HepG2 (cell line): ENCODE data around the gene NDUFB7. TPM values are rescaled to one million over a fixed set of nuclear protein-coding genes. Genes with fewer than 3 reads are reported as not detected.
"Not testable (repeated sequence)": the region's sequence is repeated elsewhere in the genome, so short reads cannot be mapped to it uniquely, and the experiment has no call there.

ENCODE experiments used
- ATAC-seq: fragments of 200-7000 bp; cut with Tn5 transposase; 3 replicates; pipeline ENCODE4 v1.9.1; 2020; ENCODE audit warnings: mild to moderate bottlenecking, moderate library complexity
- BruUV-seq: library from RNA; stranded (reverse); fragments of 400-500 nt; replicated peaks from 2 replicates; lab custom pipeline; 2021; lab: Mats Ljungman, UMichigan
- CTCF ChIA-PET: fragments of 300-600 bp; formaldehyde crosslinking; extraction: SDS; loops from one replicate; lab custom pipeline; 2021; ENCODE audit warnings: low total read pairs, inconsistent platforms, low intra/inter-chr PET ratio; lab: Yijun Ruan, JAX
- POLR2A ChIA-PET: fragments of 350-600 bp; sonication (Branson Sonifier 250); formaldehyde crosslinking; loops from one replicate; lab custom pipeline; 2020; ENCODE audit warnings: antibody characterized with exemption, inconsistent platforms; lab: Yijun Ruan, JAX
- DNase-seq: peaks from one replicate; pipeline ENCODE4 v3.0.0-alpha.2; 2015; ENCODE audit warnings: low spot score
- FAIRE-seq: peaks from 3 replicates; lab custom pipeline; 2011; peaks lifted over from hg19 to GRCh38; lab: Jason Lieb, UNC
- H2AFZ ChIP-seq: one replicate; pipeline ENCODE4 v1.6.1; 2011; ENCODE audit warnings: low read length, inconsistent platforms
- H3K27ac ChIP-seq: fragments of 300-600 bp; 3 replicates; pipeline ENCODE4 v1.8.0; 2011; ENCODE audit warnings: mixed run types, mild to moderate bottlenecking, mixed read lengths, low read length, inconsistent platforms; ENCODE audit not compliant: insufficient read depth; ENCODE audit errors: extremely low read length
- H3K27me3 ChIP-seq, 2 experiments: fragments of 200-600 bp in 1 of 2; 2 replicates in 1 of 2; 3 replicates in 1 of 2; pipeline versions ENCODE4 v1.6.0 to v1.8.0; 2011; ENCODE audit warnings: low read length in 2 of 2, mild to moderate bottlenecking in 2 of 2, moderate library complexity in 2 of 2, inconsistent platforms in 1 of 2; ENCODE audit not compliant: insufficient read depth in 2 of 2, control insufficient read depth in 1 of 2
- H3K36me3 ChIP-seq, 2 experiments: fragments of 200-600 bp in 1 of 2; replicated peaks in 1 of 2; 2 replicates in 1 of 2; 3 replicates in 1 of 2; pipeline versions ENCODE4 v1.5.1 to v1.8.0; 2011; ENCODE audit warnings: low read length in 2 of 2, inconsistent platforms in 1 of 2; ENCODE audit not compliant: insufficient read depth in 2 of 2, control insufficient read depth in 1 of 2
- H3K4me1 ChIP-seq: 2 replicates; pipeline ENCODE4 v1.5.1; 2012; ENCODE audit warnings: low read length, inconsistent platforms; ENCODE audit not compliant: insufficient read depth
- H3K4me2 ChIP-seq: 2 replicates; pipeline ENCODE4 v1.6.0; 2011; ENCODE audit warnings: low read depth, low read length, inconsistent platforms
- H3K4me3 ChIP-seq, 3 experiments: fragments of 200-600 bp in 1 of 3; sonication (generic), shearing (Covaris generic) in 1 of 3; replicated peaks in 1 of 3; 2 replicates each; pipeline ENCODE4 v1.5.1; 2011 to 2016; ENCODE audit warnings: low read length in 3 of 3, inconsistent platforms in 2 of 3, low read depth in 2 of 3, mild to moderate bottlenecking in 2 of 3, control low read depth in 1 of 3, mixed read lengths in 1 of 3; ENCODE audit not compliant: insufficient read depth in 1 of 3
- H3K79me2 ChIP-seq: one replicate; pipeline ENCODE4 v1.6.1; 2011; ENCODE audit warnings: low read length, inconsistent platforms; ENCODE audit not compliant: insufficient read depth
- H3K9ac ChIP-seq: 2 replicates; pipeline ENCODE4 v1.6.0; 2011; ENCODE audit warnings: mild to moderate bottlenecking, low read depth, low read length, inconsistent platforms; ENCODE audit not compliant: insufficient read depth
- H3K9me3 ChIP-seq: 2 replicates; pipeline ENCODE4 v1.5.1; 2012; ENCODE audit warnings: mild to moderate bottlenecking, low read length
- H4K20me1 ChIP-seq: 2 replicates; pipeline ENCODE4 v1.6.0; 2011; ENCODE audit warnings: inconsistent platforms, mild to moderate bottlenecking, low read length, moderate library complexity; ENCODE audit not compliant: insufficient read depth
- BHLHE40 ChIP-seq: IDR thresholded peaks from 2 replicates; pipeline ENCODE4 v1.6.1; 2011; ENCODE audit warnings: low read length, improper control_type of control experiment
- GABPB1 ChIP-seq: IDR thresholded peaks from 2 replicates; pipeline ENCODE4 v1.6.1; 2016; ENCODE audit warnings: mild to moderate bottlenecking, missing genetic modification reagents, moderate library complexity, missing compliant biosample characterization
- KLF15 ChIP-seq: sonication (generic); formaldehyde crosslinking; IDR thresholded peaks from 2 replicates; pipeline ENCODE4 v1.8.1; 2023; ENCODE audit warnings: borderline replicate concordance, mild to moderate bottlenecking, inconsistent platforms, missing genetic modification reagents, mixed read lengths
- MTF1 ChIP-seq: sonication (generic); formaldehyde crosslinking; IDR thresholded peaks from 2 replicates; pipeline ENCODE4 v1.5.0; 2020; ENCODE audit warnings: missing genetic modification reagents
- NONO ChIP-seq, 2 experiments: fragments of 450-650 bp in 1 of 2; sonication (generic) in 1 of 2; formaldehyde crosslinking in 1 of 2; IDR thresholded peaks in 1 of 2; conservative IDR thresholded peaks in 1 of 2; 2 replicates each; pipeline versions ENCODE4 v1.6.1 to v1.8.0; 2017 to 2022; ENCODE audit warnings: mild to moderate bottlenecking in 1 of 2, missing genetic modification reagents in 1 of 2, moderate library complexity in 1 of 2
- PITX1 ChIP-seq: sonication (generic); formaldehyde crosslinking; IDR thresholded peaks from 2 replicates; pipeline ENCODE4 v1.5.1; 2020; ENCODE audit warnings: mild to moderate bottlenecking, missing genetic modification reagents
- TAF1 ChIP-seq: sonication (generic); formaldehyde crosslinking; IDR thresholded peaks from 2 replicates; pipeline ENCODE4 v1.4.0; 2020; ENCODE audit warnings: missing genetic modification reagents
- ZKSCAN8 ChIP-seq: IDR thresholded peaks from 2 replicates; pipeline ENCODE4 v1.6.1; 2016; ENCODE audit warnings: borderline replicate concordance, missing genetic modification reagents, missing compliant biosample characterization
- ZNF121 ChIP-seq: sonication (generic); formaldehyde crosslinking; IDR thresholded peaks from 2 replicates; pipeline ENCODE4 v1.5.0; 2020; ENCODE audit warnings: mild to moderate bottlenecking, missing genetic modification reagents
- ZNF138 ChIP-seq: sonication (generic); formaldehyde crosslinking; IDR thresholded peaks from 2 replicates; pipeline ENCODE4 v1.5.0; 2020; ENCODE audit warnings: mild to moderate bottlenecking, low read depth, missing genetic modification reagents
- ZNF841 ChIP-seq: sonication (generic); formaldehyde crosslinking; IDR thresholded peaks from 2 replicates; pipeline ENCODE4 v1.8.1; 2023; ENCODE audit warnings: missing genetic modification reagents, borderline replicate concordance
- WGBS: methylation state at CpG from one replicate; pipeline ENCODE4 v1.1.6; 2017; ENCODE audit warnings: low lambda C conversion rate; 5-methylcytosine and 5-hydroxymethylcytosine counted together
- in situ Hi-C: cut with HindIII; loops from 2 replicates; pipeline ENCODE4 v1.10.0; 2017; ENCODE audit warnings: low pct_unique_long_range_greater_than_20kb; ENCODE audit not compliant: extremely low pct_ligation_motif_present
- intact Hi-C: fragments of 100-400 bp; cut with micrococcal nuclease; formaldehyde crosslinking; loops from one replicate; pipeline ENCODE4 v1.10.0; 2022; ENCODE audit not compliant: unreplicated experiment
- polyA plus RNA-seq, 8 experiments: library from polyadenylated mRNA; depleted of rRNA in 3 of 8; stranded (reverse) in 7 of 8; unstranded in 1 of 8; fragments of >200 nt; fragmentation: Illumina TruSeq in 4 of 8; extraction: Trizol in 4 of 8; gene quantifications; 2 replicates each; pipeline versions ENCODE4 v1.2.1 to v1.2.3, GENCODE V29; 2011 to 2016; ENCODE audit warnings: low read depth in 4 of 8, missing spikeins in 1 of 8, mixed read lengths in 1 of 8; ENCODE audit not compliant: insufficient read depth in 1 of 8
- total RNA-seq, 5 experiments: library from RNA; depleted of rRNA; stranded (reverse); fragments of >200 nt; fragmentation: Illumina TruSeq; extraction: Trizol; gene quantifications; 2 replicates each; pipeline ENCODE4 v1.2.3, GENCODE V29; 2016; ENCODE audit warnings: low read depth in 1 of 5
- TF ChIP-seq, protein P1 (sequence below): sonication (generic); formaldehyde crosslinking; IDR thresholded peaks from 2 replicates; pipeline ENCODE4 v1.8.1; 2022; ENCODE audit warnings: mild to moderate bottlenecking, missing genetic modification reagents
- TF ChIP-seq, protein P2 (sequence below): sonication (generic); formaldehyde crosslinking; conservative IDR thresholded peaks from 2 replicates; pipeline ENCODE4 v1.4.0; 2020; ENCODE audit warnings: mild to moderate bottlenecking, missing genetic modification reagents, moderate library complexity

The NDUFB7 gene
- total and polyA plus RNA-seq, 2 of the 13 experiments (the other 11 are each of a cell fraction or from before 2014, with no cell fraction given): 156 to 198 TPM

DNA sequence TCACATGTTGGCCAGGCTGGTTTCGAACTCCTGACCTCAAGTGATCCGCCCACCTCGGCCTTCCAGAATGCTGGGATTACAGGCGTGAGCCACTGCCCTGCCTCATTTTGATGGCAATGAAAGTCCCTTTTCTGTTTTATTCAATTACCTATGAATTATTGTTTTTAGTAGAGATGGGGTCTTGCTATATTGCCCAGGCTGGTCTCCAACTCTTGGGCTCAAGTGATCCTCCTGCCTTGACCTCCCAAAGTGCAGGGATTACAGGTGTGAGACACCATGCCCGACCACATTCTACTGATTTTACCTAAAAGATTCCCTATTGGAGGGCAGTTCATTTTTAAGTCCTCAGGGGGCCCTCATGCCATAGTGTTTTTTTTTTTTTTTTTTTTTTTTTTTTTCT is 29.9 kb downstream of the NDUFB7 start:
- in situ Hi-C loops, POLR2A ChIA-PET: not testable (repeated sequence)

DNA sequence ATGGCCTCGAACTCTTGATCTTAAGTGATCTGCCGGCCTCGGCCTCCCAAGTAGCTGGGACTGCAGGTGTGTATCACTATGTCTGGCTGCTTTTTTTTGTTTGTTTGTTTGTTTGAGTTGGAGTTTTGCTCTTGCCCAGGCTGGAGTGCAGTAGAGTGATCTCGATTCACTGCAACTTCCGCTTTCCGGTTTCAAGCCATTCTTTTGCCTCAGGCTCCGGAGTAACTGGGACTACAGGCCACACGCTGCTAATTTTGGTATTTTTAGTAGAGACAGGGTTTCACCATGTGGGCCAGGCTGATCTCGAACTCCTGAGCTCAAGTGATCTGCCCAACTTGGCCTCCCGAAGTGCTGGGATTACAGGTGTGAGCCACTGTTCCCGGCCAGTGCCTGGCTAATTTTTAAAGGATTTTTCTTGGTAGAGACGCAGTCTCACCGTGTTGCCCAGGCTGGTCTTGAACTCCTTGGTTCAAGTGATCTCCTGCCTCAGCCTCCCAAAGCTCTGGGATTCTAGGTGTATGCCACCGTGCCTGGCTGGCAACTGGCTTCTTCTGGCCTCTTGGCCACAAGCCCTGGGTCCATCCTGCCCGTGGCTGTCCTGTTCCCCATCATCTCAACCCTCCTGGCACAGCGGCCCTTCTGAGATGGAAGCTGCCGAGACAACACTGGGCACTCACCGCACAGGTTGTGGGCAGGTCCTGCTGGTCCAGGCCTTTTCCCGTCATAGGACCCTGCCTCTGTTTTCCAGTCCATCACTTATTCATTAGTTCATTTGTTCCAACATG is 30.9 kb downstream of the NDUFB7 start:
- no peaks in the 10 kb centered on the region; a peak in 1 of 5 replicates for H3K27me3 ChIP-seq
- in situ Hi-C loops: no loop called here
- H3K4me2 ChIP-seq: no peak overlapping the region
- no peak for ATAC-seq
- peaks cover 6 to 15% of the 10 kb centered on the region in 2 experiments; a peak in 3 of 5 replicates for H3K36me3 ChIP-seq
- POLR2A ChIA-PET: no interaction called here
- no peak for FAIRE-seq
- H3K79me2 ChIP-seq: peaks cover 41% of the 10 kb centered on the region
- peaks cover 8% of the 10 kb centered on the region; the same call in 1 of the 2 replicates for H4K20me1 ChIP-seq
- CTCF ChIA-PET: no interaction called here
- H3K9ac ChIP-seq: no peak overlapping the region
- no peak for DNase-seq
- no TSS peak for BruUV-seq
- WGBS: 95% methylated on average over 19 of the region's 19 CpGs
- no peaks in the 10 kb centered on the region for H3K9me3 ChIP-seq
- peaks cover 9% of the 10 kb centered on the region for H3K4me1 ChIP-seq
- intact Hi-C loops: no loop called here
- no peak overlapping the region for H3K4me3 ChIP-seq
- H2AFZ ChIP-seq: no peak overlapping the region
- no peak overlapping the region for H3K27ac ChIP-seq
- TF ChIP-seq, protein P1, sequence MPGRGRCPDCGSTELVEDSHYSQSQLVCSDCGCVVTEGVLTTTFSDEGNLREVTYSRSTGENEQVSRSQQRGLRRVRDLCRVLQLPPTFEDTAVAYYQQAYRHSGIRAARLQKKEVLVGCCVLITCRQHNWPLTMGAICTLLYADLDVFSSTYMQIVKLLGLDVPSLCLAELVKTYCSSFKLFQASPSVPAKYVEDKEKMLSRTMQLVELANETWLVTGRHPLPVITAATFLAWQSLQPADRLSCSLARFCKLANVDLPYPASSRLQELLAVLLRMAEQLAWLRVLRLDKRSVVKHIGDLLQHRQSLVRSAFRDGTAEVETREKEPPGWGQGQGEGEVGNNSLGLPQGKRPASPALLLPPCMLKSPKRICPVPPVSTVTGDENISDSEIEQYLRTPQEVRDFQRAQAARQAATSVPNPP (CRISPR knock-in tag): no peak
- no peak for TF ChIP-seq GABPB1
- no peak for TF ChIP-seq TAF1
- no peak for TF ChIP-seq ZNF841 (CRISPR knock-in tag)
- no peak for TF ChIP-seq ZKSCAN8 (CRISPR knock-in tag)
- TF ChIP-seq PITX1 (CRISPR knock-in tag): no peak
- TF ChIP-seq MTF1: no peak
- TF ChIP-seq ZNF138 (CRISPR knock-in tag): no peak
- no peak for TF ChIP-seq KLF15 (CRISPR knock-in tag)
- TF ChIP-seq NONO (IDR thresholded peaks at IDR 0.05): no peak
- no peak for TF ChIP-seq NONO (CRISPR knock-in tag; conservative IDR thresholded peaks at IDR 0.05)
- TF ChIP-seq BHLHE40: no peak
- TF ChIP-seq, protein P2, sequence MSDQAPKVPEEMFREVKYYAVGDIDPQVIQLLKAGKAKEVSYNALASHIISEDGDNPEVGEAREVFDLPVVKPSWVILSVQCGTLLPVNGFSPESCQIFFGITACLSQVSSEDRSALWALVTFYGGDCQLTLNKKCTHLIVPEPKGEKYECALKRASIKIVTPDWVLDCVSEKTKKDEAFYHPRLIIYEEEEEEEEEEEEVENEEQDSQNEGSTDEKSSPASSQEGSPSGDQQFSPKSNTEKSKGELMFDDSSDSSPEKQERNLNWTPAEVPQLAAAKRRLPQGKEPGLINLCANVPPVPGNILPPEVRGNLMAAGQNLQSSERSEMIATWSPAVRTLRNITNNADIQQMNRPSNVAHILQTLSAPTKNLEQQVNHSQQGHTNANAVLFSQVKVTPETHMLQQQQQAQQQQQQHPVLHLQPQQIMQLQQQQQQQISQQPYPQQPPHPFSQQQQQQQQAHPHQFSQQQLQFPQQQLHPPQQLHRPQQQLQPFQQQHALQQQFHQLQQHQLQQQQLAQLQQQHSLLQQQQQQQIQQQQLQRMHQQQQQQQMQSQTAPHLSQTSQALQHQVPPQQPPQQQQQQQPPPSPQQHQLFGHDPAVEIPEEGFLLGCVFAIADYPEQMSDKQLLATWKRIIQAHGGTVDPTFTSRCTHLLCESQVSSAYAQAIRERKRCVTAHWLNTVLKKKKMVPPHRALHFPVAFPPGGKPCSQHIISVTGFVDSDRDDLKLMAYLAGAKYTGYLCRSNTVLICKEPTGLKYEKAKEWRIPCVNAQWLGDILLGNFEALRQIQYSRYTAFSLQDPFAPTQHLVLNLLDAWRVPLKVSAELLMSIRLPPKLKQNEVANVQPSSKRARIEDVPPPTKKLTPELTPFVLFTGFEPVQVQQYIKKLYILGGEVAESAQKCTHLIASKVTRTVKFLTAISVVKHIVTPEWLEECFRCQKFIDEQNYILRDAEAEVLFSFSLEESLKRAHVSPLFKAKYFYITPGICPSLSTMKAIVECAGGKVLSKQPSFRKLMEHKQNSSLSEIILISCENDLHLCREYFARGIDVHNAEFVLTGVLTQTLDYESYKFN: no peak

More for the DNA sequence above, 29.9 kb downstream of the NDUFB7 start:
- DNase-seq, H3K4me3 ChIP-seq, FAIRE-seq, intact Hi-C loops, H3K27ac ChIP-seq, H4K20me1 ChIP-seq, ATAC-seq, H3K9me3 ChIP-seq, BruUV-seq, CTCF ChIA-PET, H3K4me1 ChIP-seq, H2AFZ ChIP-seq, H3K9ac ChIP-seq, H3K27me3 ChIP-seq, H3K4me2 ChIP-seq: not testable (repeated sequence)
- Histone ChIP-seq H3K79me2 (peaks cover 39% of the 10 kb centered on the region), H3K36me3 (peaks cover 6 to 16% of the 10 kb centered on the region in 2 experiments; a peak in 3 of 5 replicates)
- WGBS: 91% methylated on average over 5 of the region's 5 CpGs
- peak; percentile 79 for TF ChIP-seq ZNF121 (CRISPR knock-in tag)
